Spleen (tissue), 7 donors: Measurements from ENCODE around the gene CCNH.

Source experiments
- CTCF ChIP-seq, 11 experiments: fragments of 200-600 bp in 7 of 11; fragments of 450-650 bp in 4 of 11; sonication (generic) in 4 of 11; IDR thresholded peaks in 8 of 11; conservative IDR thresholded peaks in 3 of 11; 1 replicate in 7 of 11; 2 replicates in 4 of 11; pipeline versions ENCODE4 v1.4.0 to v1.8.0; 2016 to 2021; ENCODE audit warnings: antibody characterized with exemption in 11 of 11, inconsistent platforms in 4 of 11, mild to moderate bottlenecking in 1 of 11
- POLR2A ChIP-seq, 3 donors: fragments of 450-650 bp; IDR thresholded peaks; one replicate each; pipeline ENCODE4 v1.5.1; 2017; ENCODE audit warnings: antibody characterized with exemption in 3 of 3, mild to moderate bottlenecking in 1 of 3
- donor health status: DM: no; HTN: no; CAD: no; lungs with moderate emphysema.
- donor health status: DM: no; HTN: no; CAD: no.
- donor health status: DM: no; HTN: no; CAD: no.

DNA sequence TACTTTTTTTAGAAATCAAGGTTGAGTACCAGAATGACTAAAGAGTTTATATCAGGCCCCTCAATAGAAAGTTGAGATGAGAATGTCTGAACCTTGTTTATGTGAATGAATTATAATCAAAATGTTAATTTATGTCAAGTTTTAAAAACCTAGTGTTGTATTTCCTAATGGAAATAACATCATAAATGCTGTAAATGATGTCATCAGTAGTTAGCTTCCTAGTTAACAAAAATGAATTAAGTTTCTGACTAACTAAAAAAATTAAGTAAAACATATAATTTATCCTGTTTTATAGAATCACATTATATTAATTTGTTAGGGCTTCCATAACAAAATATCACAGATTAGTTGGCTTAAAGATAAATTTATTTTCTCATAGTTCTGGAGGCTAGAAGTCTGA is 45.0 kb upstream of the CCNH start:
- TF ChIP-seq CTCF (IDR thresholded peaks at IDR 0.05 in 8 of 11, conservative IDR thresholded peaks at IDR 0.05 in 3 of 11): no peak
- no peak for TF ChIP-seq POLR2A (IDR thresholded peaks at IDR 0.05)
